ENCODE results near the gene UFL1.
"Not testable (repeated sequence)": the region's sequence is repeated elsewhere in the genome, so short reads cannot be mapped to it uniquely, and the experiment has no call there.

The UFL1 gene

DNA sequence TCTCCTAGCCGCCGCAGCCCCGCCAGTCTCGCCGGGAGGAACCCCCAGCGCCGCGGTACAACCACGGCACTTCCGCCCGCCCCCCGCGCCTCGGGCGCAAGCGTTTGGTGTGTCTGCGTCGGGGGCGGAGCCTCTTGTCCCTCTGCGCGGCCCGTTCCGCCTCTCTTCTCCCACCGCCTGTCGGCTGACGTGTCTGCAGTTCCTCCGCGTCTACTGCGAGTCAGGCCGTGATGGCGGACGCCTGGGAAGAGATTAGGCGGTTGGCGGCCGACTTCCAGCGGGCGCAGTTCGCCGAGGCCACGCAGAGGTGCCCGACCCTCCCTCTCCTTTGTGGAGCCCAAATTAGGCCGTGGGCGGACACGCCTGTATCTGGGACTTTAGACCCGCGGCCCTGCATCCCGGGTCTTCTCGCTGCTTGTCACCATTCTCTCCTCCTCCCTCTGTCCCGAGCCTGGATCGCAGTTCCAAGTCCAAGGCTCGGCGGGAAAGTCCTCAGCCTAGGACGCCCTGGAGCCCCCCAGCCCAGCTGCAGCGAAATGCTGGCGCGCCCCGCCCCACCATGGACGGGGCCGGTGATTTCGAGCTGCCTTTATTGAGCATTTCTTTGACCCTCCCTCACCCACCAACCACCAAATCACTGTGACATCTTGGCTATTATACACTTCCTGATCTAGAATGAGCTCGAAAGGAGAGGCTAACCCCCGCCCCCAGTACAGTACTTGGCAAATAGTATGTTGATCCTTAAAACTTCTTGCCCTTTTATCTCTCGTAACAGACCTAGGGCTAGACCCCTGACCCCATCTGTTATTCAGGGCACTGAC lies at the start of gene UFL1:
TSS of gene UFL1 (plus strand) at position 163 of the 821 bp plus-strand sequence. CDS start at position 231, 68 bp downstream.
- peak; percentile 93 for DNase-seq

DNA sequence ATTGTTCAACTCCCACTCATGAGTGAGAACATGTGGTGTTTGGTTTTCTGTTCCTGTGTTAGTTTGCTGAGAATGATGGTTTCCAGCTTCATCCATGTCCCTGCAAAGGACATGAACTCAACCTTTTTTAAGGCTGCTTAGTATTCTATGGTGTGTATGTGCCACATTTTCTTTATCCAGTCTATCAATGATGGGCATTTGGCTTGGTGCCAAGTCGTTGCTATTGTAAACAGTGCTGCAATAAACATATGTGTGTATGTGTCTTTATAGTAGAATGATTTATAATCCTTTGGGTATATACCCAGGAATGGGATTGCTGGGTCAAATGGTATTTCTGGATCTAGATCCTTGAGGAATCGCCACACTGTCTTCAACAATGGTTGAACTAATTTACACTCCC lies 49.3 kb upstream of the UFL1 start:
- DNase-seq: not testable (repeated sequence)

DNA sequence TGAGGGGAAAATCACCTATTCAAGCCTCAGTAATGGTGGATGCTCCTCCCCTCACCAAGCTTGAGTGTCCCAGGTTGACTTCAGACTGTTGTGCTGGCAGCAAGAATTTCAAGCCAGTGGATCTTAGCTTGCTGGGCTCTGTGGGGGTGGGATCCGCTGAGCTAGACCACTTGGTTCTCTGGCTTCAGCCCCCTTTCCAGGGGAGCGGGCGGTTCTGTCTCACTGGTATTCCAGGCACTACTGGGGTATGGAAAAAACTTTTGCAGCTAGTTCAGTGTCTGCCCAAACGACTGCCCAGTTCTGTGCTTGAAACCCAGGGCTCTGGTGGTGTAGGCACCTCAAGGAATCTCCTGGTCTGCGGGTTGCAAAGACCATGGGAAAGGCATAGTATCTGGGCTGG lies 42.9 kb upstream of the UFL1 start:
- DNase-seq: no peak

DNA sequence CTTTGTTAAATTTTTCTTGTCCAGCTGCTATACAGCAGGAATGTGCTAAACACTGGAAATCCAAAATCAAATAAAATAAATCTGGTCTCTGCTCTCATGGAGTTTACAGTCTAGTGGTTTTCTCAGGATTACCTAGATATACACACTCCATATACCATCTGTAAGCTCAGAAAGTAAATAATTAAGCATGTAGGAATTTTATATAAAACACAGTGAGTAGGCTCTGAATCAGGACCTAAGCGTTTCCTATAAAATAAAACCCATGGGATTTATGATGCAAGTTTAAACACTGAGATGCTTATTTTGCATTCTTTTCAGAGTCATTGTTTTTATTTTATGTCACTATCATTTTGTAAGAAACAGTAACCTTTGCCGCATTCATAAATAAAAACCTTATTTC lies 29.7 kb upstream of the UFL1 start:
- DNase-seq: no peak

DNA sequence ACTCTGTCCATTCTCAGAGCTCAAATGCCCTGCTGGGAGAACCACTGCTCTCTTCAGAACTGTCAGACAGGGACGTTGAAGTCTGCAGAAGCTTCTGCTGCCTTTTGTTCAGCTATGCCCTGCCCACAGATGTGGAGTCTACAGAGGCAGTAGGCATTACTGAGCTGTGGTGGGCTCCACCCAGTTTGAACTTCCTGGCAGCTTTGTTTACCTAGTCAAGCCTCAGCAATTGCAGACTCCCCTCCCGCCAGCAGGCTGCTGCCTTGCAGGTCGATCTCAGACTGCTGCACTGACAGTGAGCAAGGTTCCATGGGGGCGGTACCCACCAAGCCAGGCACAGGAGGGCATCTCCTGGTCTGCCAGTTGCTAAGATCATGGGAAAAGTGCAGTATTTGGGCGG lies 21.8 kb upstream of the UFL1 start:
- DNase-seq: peak; percentile 77

DNA sequence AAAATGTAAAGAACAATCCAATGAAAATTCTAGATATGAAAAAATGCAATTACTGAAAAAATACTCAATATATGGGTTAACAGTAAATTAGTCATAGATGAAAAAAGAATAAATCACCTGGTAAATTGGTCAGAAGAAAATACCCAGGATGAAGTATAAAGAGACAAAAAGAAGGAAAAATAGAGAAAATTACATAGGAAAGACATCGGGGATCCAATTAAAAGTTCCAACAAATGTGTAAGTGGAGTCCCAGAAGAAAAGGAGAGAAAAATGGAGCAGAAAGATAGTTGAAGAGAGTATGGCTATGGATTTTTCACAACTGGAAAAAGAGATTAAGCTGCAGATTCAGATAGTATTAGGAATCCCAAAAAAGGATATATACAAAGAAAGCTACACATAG lies 18.7 kb upstream of the UFL1 start:
- no peak for DNase-seq

DNA sequence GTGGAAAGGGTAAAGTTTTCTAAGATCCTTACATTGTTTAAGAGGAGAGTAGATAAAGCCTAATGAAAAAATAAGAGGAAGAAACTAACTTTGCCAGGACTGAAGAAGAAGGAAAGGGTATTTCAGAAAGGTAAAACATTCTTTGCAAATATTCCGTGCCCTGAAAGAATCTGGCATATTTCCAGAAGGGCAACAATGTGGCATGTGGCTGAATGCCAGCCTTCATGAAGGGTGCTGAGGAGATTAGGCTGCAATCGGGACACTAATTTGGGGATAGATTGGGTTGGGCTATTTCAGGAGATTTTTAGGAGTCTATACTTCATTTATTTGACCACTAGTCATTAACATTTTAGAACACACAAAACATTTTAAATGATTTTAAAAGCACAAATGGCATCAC lies 16.2 kb upstream of the UFL1 start:
- DNase-seq: no peak

DNA sequence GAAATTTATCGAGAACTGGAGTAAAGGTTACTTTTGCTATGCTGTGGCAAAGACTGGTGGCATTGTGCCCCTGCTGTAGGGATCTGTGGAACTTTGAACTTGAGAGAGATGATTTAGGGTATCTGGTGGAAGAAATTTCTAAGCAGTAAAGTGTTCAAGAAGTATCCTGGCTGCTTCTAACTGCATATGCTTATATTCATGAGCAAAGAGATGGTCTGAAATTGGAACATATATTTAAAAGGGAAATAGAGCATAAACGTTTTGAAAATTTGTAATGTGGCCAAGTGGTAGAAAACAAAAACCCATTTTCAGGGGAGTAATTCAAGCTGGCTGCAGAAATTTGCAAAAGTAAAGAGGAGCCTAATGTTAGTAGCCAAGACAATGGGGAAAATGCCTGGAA lies 12.3 kb upstream of the UFL1 start:
- DNase-seq: no peak

DNA sequence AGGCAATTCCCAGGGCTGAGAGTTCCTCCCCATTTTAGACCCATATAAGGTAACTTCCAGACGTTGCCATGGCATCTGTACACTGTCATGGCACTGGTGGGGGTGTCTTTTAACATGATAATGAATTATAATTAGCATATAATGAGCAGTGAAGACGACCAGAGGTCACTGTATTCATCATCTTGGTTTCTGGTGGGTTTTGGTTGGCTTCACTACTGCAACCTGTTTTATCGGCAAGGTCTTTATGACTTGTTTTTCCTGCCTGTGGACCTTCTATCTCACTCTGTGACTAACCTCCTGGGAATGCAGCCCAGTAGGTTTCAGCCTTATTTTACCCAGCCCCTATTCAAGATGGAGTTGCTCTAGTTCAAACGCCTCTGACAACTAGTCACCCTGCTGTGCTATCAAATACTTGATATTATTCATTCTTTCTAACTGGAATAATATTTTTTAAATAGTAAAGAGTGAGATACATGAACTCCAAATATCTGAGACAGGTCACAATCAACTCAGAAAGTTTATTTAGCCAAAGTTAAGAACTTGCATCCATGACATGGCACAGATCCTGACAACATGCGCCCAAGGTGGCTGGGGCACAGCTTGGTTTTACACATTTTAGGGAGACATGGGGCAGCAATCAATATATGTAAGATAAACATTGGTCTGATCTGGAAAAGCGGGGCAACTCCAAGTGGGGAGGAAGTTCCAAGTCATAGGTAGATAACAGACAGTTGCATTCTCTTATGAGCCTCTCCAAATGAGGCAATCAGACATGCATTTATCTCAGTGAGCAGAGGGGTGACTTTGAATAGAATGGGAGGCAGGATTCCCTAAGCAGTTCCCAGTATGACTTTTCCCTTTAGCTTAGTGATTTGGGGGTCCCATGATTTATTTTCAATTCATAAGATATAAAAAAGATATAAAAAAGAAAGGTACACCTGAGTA lies 1.2 kb upstream of the UFL1 start:
- no peak for DNase-seq

DNA sequence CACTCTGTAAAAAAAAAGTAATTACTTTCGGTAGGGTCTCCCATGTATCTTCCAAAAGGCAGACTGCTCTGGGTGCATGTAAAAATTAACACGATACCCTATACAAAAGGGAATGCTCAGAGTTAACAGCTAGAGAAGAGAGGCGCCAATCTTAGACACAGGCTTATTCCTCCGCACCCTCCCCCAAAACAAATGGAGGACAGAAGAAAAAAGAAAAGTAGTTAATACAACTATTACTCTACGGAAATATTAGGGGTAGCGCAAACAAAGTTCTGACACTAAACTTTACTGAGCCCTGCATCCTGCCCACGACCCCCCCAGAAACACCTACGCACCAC lies 331 bp upstream of the UFL1 start:
- no peak for DNase-seq

DNA sequence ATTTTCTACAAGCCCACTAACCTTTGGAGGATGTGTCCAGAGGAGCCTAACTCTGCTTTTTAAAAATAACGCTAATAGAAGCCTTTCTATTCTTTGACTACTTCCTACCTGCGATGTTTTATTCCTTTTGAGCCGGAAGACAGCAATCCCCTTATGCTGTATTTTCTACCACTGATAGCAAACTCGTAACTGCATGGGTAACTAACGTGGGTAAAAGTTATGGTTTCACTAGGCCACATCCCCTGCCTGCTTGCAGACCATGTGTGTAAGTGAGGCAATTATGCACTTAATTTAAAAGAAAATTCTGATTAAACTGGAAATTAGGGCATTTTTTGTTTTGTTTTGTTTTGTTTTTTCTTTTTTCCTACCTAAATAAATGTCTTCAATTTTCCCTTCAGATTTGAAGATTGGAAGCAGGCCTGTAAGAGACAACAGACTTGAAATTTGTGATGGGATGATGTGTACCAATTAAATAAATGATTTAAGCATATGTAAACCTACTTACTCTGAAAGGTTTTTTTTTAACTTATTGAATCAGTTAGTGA lies 931 bp downstream of the UFL1 start:
- DNase-seq: no peak

DNA sequence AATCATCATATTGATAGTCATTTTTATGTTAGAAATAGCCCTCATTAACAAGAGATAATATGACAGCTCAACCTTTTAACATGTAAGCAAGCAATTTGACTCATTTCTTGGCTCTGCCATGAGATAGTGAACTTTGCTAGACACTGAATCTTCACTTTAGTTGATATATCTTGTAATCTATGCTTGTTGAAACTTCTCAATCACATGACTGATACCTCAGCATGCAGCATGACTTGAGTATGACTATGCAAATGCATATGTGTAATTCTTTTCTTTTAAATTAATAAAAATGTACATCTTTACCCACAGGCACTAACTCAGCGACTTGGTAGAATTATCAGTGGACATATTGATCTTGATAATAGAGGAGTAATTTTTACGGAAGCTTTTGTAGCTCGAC lies 6.6 kb downstream of the UFL1 start:
- DNase-seq: no peak

DNA sequence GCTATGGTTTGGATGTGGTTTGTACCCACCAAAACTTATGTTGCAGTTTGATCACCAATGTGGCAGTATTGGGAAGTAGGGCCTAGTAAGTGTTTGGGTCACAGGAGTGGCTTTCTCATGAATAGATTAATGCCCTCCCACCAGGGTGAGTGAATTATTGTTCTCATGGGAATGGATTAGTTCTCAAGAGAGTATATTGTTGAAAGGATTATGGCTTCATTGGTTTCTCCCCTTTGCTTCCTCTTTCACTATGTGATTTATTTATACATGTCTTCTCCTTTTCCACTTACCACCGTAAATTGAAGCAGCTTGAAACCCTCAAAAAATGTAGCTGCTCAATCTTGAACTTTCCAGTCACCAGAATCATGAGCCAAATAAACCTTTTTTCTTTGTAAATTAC lies 10.8 kb downstream of the UFL1 start:
- DNase-seq: no peak

DNA sequence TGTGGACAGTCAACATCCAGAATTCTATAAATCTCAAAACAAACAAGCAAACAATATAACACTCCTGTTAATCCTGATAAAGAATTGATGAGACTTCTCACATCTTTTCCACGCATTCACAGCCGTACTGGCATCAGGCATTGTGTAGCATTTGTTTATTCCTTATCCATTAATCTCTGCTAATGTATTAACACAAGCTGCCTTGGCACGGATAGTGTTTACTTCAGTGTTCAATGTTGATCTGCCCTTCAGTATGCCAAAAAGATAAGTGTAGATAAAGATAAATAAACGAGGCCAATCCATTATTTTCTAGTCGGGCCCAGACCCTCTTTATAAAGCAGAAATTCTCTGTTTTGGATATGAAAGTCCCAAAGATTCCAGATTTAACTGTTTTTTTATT lies 16.1 kb downstream of the UFL1 start:
- no peak for DNase-seq

DNA sequence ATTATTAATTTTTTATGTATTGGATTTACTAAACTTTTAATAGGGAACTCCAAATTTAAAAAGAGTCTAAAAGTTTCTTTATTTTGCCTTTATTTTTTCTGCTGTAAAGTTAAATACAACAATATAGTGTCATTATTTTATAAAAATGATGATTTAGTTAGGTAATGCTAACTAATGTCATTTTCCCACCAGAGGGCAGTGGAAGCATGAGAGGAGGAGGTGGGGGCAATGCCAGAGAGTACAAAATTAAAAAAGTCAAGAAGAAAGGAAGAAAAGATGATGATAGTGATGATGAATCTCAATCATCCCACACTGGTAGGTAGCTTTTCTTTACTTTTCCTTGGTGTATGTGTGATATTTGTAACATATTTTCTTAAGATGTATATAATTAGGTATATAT lies 21.1 kb downstream of the UFL1 start:
- DNase-seq: peak; percentile 25

DNA sequence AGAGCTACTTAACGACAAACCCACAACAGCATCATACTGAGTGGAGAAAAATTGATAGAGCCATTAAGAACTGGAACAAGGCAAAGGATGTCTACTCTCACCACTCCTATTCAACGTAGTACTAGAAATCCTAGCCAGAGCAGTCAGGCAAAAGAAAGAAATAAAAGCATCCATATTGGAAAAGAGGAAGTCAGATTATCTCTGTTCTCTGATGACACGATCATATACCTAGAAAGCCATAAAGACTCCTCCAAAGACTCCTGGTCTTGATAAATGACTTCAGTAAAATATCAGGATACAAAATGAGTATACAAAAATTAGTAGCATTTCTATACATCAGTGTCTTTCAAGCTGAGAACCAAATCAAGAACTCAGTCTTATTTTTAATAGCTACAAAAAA lies 24.3 kb downstream of the UFL1 start:
- DNase-seq: no peak

DNA sequence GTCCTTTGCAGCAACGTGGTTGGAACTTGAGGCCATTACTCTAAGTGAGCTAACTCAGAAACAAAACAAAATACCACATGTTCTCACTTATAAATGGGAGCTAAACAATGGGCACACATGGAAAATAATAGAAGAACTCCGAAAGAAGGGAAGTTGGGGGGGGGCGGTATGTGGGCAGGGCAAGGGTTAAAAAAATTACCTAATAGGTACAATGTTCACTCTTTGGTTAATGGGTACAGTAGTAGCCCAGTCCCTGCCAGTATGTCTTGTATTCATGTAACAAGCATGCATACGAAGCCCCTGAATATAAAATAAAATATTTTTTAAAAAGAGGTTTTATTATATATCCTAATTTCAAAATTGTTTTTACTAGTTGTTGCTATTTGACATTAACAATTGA lies 26.0 kb downstream of the UFL1 start:
- DNase-seq: no peak

DNA sequence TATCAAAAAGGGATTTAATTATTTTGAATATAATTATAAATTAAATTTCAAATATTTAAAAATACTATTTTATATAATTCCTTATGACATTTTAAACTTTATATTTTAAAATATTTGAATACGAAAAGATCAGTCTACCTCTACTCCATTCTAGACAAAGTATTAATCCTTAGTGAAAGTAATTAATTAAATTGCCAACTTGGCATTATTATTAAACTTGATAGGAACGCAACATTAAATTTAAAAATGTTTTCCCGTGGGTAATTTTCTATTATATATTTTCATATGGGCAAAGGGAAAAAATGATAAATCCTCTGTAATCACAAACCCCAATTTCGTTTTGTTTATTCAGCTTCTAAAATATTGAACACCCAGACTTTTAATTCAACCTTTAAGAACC lies 33.0 kb downstream of the UFL1 start:
- no peak for DNase-seq

DNA sequence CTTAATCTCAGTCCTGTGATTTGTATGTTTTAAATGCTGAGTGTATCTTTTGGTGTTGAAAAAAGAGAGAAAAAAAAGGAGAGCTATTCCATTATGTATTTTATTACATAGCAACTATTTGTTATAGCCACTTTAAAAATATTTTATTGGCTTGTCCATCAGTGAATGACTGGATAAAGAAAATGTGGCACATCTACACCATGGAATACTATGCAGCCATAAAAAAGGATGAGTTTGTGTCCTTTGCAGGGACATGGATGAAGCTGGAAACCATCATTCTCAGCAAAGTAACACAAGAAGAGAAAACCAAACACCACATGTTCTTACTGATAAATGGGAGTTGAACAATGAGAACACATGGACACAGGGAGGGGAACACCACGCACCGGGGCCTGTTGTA lies 38.1 kb downstream of the UFL1 start:
- not testable (repeated sequence) for DNase-seq

DNA sequence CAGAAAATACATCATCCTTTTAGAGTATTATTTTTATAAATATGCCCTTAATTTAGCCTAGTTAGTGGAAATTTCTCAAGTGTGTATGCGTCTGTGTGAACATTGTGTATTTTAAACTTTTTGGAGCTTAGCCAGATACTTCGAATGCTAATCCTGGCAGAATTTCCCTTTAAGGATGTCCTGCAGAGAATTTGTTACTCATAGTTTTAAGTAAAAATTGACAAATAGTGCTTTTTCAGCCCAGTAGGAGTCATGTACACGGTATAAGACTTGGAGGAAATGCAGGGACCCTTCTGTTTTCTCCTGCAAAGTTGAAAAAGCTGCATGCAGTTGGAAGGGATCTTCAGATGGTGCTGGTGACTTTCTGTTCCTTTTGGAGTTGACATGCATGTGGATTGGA lies 41.3 kb downstream of the UFL1 start, which contains the start of gene FHL5:
TSS of gene FHL5 (plus strand) at position 243 of the 400 bp plus-strand sequence. CDS start 40,486 bp downstream, outside the sequence.
- no peak for DNase-seq

DNA sequence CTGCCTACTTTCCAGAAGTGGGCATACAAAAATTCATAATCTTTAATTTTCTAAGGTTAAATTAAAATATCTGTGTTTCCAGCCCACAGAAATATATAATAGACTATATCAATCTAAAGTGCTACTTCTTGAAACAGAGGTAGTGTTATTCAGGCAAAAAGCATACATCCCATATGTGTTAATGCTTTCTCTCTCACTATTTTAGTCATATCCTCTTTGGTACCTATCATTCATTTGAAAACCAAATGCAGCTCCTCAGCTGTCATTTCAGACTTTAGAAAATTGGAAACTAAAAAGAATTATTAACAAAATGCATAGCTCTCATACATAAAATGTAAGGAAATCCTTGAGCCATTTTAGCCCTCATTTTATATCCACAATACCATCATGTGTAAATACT lies 42.2 kb downstream of the UFL1 start:
- no peak for DNase-seq

DNA sequence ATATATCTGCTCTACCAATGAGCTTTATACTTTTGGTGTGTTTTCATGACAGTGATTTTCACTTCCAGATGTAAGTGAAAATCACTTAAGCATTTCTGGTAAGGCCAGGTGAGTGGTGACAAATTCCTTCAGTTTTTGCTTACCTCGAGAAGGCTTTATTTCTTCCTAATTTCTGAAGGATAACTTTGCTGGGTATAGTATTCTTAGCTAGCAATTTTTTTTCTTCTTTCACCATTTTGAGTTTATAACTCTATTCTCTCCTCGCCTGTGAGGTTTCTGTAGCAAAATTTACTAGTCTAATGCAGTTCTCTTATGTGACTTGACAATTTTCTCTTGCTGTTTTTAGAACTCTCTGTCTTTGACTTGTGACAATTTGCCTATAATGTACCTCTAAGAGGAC lies 48.4 kb downstream of the UFL1 start:
- no peak for DNase-seq

DNA sequence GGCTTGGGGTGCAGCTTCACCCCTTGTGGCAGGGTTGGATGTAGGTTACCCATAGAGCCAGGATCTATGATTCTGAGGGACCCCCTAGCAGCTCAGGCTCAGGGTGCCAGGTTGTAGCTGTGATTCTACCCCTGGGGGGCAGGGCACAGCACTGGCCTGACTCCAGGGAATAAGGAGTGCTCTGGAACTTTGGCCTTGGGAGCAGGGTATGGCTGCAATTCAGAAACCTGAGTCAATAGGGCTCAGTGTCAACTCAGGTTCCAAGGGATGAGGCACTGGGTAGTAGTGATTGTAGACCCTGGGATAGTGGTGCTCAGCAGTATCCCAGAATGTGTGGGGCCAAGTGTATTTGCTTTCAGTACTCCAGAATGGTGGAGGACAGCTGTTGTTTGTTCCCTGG lies 49.9 kb downstream of the UFL1 start:
- no peak for DNase-seq

DNA sequence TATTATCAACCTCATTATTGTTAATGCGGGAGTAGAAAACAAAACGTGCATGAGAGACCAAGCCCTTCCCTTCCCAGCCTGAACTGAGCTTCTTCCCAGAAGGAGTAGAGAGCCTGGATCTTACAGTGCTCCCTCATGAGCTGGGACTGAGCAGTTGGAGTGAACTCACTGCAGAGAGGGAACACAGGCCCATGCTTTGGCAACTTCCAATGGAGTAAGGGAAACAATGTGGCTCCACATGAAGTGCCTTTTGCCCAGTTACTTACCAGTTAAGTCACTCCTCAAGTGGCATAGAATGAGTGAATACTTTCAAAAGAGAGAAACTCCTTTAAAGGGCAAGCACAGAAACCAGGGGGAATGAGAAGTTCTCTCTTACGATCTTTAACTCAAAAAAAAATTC lies 53.8 kb downstream of the UFL1 start:
- no peak for DNase-seq

Measured in CD4-positive, alpha-beta T cell treated with Interleukin-21 for 1 hour (primary cell).